Measurements from ENCODE around the gene OR2D3.

GRCh38 chr11:6962673-6963072, 41.9 kb downstream of the OR2D3 start:
- no peak for TF ChIP-seq NR3C1 (IDR thresholded peaks at IDR 0.05)
- TF ChIP-seq CHD4 (IDR thresholded peaks at IDR 0.05; ENCODE audit: borderline replicate concordance) = no peak
- no peak for TF ChIP-seq CTCF (IDR thresholded peaks at IDR 0.05)
- TF ChIP-seq USF2 (IDR thresholded peaks at IDR 0.05) = no peak
- TF ChIP-seq REST (IDR thresholded peaks at IDR 0.05) = no peak
- TF ChIP-seq KDM1A (IDR thresholded peaks at IDR 0.05; ENCODE audit: low read depth) = no peak
- TF ChIP-seq JUN (IDR thresholded peaks at IDR 0.05) = no peak
- TF ChIP-seq MAFK (IDR thresholded peaks at IDR 0.05; ENCODE audit: partially characterized antibody) = no peak
- TF ChIP-seq SMC3 (IDR thresholded peaks at IDR 0.05) = no peak

Measured in A549 (cell line).